Neural progenitor cell (in vitro differentiated cells): ENCODE results near the gene KIF26B. TPM values are rescaled to one million over a fixed set of nuclear protein-coding genes. Genes with fewer than 3 reads are reported as not detected.
"Not testable (repeated sequence)": the region's sequence is repeated elsewhere in the genome, so short reads cannot be mapped to it uniquely, and the experiment has no call there.

Experiments used
- DNase-seq: peaks from one replicate; pipeline ENCODE4 v3.0.0-alpha.2; 2016; ENCODE audit warnings: low spot score
- H2AFZ ChIP-seq: fragments of 200-600 bp; sonication (generic); replicated peaks from 2 replicates; pipeline ENCODE4 v1.6.1; 2016; ENCODE audit warnings: antibody characterized with exemption
- H3F3A ChIP-seq: fragments of 200-600 bp; sonication (generic); 2 replicates; pipeline ENCODE4 v1.6.1; 2016; ENCODE audit warnings: antibody characterized with exemption, low read depth
- H3K27ac ChIP-seq: fragments of 200-600 bp; sonication (generic); 2 replicates; pipeline ENCODE4 v1.5.1; 2016; ENCODE audit warnings: mild to moderate bottlenecking
- H3K27me3 ChIP-seq: fragments of 200-600 bp; sonication (generic); 2 replicates; pipeline ENCODE4 v1.6.1; 2016; ENCODE audit warnings: mild to moderate bottlenecking, moderate library complexity
- H3K36me3 ChIP-seq: fragments of 200-600 bp; sonication (generic); 2 replicates; pipeline ENCODE4 v1.5.1; 2016
- H3K4me1 ChIP-seq: fragments of 200-600 bp; sonication (generic); 2 replicates; pipeline ENCODE4 v1.6.1; 2016; ENCODE audit warnings: mixed run types
- H3K4me2 ChIP-seq: fragments of 200-600 bp; sonication (generic); 2 replicates; pipeline ENCODE4 v1.6.1; 2016
- H3K4me3 ChIP-seq: fragments of 200-600 bp; sonication (generic); 2 replicates; pipeline ENCODE4 v1.5.1; 2016
- H3K79me2 ChIP-seq: fragments of 200-600 bp; sonication (generic); 2 replicates; pipeline ENCODE4 v1.6.1; 2016; ENCODE audit warnings: low read depth
- H3K9ac ChIP-seq: fragments of 200-600 bp; sonication (generic); 2 replicates; pipeline ENCODE4 v1.6.1; 2016
- H3K9me3 ChIP-seq: fragments of 200-600 bp; sonication (generic); 2 replicates; pipeline ENCODE4 v1.5.1; 2016; ENCODE audit warnings: low read depth
- H4K20me1 ChIP-seq: fragments of 200-600 bp; sonication (generic); 2 replicates; pipeline ENCODE4 v1.6.1; 2016; ENCODE audit warnings: low read depth
- H3K27ac Mint-ChIP-seq: 3 replicates; pipeline ENCODE4 v1.8.0; 2021; ENCODE audit warnings: mixed read lengths
- H3K27me3 Mint-ChIP-seq: 2 replicates; pipeline ENCODE4 v1.8.0; 2022; ENCODE audit warnings: low read depth, mild to moderate bottlenecking, inconsistent platforms, moderate library complexity, mixed read lengths; ENCODE audit not compliant: insufficient read depth
- H3K36me3 Mint-ChIP-seq: 3 replicates; pipeline ENCODE4 v1.8.0; 2021; ENCODE audit warnings: mixed read lengths
- H3K4me1 Mint-ChIP-seq: 3 replicates; pipeline ENCODE4 v1.8.0; 2021; ENCODE audit warnings: mixed read lengths
- H3K4me3 Mint-ChIP-seq: 3 replicates; pipeline ENCODE4 v1.8.0; 2021; ENCODE audit warnings: mild to moderate bottlenecking, moderate library complexity, mixed read lengths
- H3K9me3 Mint-ChIP-seq: 3 replicates; pipeline ENCODE4 v1.8.0; 2020; ENCODE audit warnings: mixed read lengths
- EZH2 ChIP-seq: fragments of 200-600 bp; sonication (generic); IDR thresholded peaks from 2 replicates; pipeline ENCODE4 v1.6.1; 2017; ENCODE audit warnings: antibody characterized with exemption, mild to moderate bottlenecking, moderate library complexity
- EZH2phosphoT487 ChIP-seq: fragments of 200-600 bp; sonication (generic); IDR thresholded peaks from 2 replicates; pipeline ENCODE4 v1.6.1; 2017; ENCODE audit warnings: antibody characterized with exemption
- total RNA-seq: library from RNA; depleted of rRNA; stranded (reverse); fragments of >200 nt; gene quantifications from 2 replicates; pipeline ENCODE4 v1.2.3, GENCODE V29; 2015; ENCODE audit warnings: low replicate concordance
- TF ChIP-seq, protein P1 (sequence below): fragments of 200-600 bp; sonication (generic); IDR thresholded peaks from 2 replicates; pipeline ENCODE4 v1.5.1; 2017; ENCODE audit warnings: antibody characterized with exemption, mild to moderate bottlenecking

The KIF26B gene
- total RNA-seq, 1 donor from 2014 or later = 0.47 TPM

DNA sequence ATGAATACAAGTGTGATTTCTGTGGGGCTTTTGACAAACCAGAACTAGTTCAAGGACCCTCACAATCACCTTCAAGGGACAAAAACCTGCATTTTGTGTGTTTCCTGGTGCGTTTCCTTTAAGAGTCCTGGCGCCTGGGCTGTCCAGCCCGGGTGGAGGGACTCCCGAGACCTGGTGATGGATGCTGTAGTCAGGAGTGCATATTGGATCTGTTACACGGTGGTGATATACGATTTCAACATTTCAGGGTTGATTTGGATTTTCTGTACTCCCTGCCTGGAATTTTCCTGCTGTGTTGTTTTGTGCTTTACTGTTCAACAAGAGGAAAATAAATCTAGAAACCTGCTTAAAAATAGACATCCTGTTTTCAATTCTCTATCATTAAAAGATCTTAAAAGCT lies 162.0 kb downstream of the KIF26B start:
- H3K4me3 ChIP-seq = no peak overlapping the region
- H2AFZ ChIP-seq = peak overlapping the region; percentile 5
- Mint-ChIP-seq H3K27me3 (peaks cover 13% of the 10 kb centered on the region), H3K9me3 (no peaks in the 10 kb centered on the region), H3K36me3 (no peaks in the 10 kb centered on the region), H3K4me3 (no peak overlapping the region), H3K27ac (no peak overlapping the region), H3K4me1 (peaks cover 18% of the 10 kb centered on the region)
- no peaks in the 10 kb centered on the region for H3K79me2 ChIP-seq
- no peak overlapping the region for H3K9ac ChIP-seq
- no peaks in the 10 kb centered on the region for H3K27me3 ChIP-seq
- peaks cover 16% of the 10 kb centered on the region for H3K4me1 ChIP-seq
- H3K4me2 ChIP-seq = peak overlapping the region; percentile 45
- peak overlapping the region; percentile 73 for H3K27ac ChIP-seq
- no peaks in the 10 kb centered on the region for H4K20me1 ChIP-seq
- H3K36me3 ChIP-seq = no peaks in the 10 kb centered on the region
- H3K9me3 ChIP-seq = no peaks in the 10 kb centered on the region
- H3F3A ChIP-seq = peaks cover 9% of the 10 kb centered on the region
- no peak for DNase-seq
- TF ChIP-seq, protein P1, sequence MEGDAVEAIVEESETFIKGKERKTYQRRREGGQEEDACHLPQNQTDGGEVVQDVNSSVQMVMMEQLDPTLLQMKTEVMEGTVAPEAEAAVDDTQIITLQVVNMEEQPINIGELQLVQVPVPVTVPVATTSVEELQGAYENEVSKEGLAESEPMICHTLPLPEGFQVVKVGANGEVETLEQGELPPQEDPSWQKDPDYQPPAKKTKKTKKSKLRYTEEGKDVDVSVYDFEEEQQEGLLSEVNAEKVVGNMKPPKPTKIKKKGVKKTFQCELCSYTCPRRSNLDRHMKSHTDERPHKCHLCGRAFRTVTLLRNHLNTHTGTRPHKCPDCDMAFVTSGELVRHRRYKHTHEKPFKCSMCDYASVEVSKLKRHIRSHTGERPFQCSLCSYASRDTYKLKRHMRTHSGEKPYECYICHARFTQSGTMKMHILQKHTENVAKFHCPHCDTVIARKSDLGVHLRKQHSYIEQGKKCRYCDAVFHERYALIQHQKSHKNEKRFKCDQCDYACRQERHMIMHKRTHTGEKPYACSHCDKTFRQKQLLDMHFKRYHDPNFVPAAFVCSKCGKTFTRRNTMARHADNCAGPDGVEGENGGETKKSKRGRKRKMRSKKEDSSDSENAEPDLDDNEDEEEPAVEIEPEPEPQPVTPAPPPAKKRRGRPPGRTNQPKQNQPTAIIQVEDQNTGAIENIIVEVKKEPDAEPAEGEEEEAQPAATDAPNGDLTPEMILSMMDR = no peak
- no peak for TF ChIP-seq EZH2phosphoT487
- TF ChIP-seq EZH2 = no peak

DNA sequence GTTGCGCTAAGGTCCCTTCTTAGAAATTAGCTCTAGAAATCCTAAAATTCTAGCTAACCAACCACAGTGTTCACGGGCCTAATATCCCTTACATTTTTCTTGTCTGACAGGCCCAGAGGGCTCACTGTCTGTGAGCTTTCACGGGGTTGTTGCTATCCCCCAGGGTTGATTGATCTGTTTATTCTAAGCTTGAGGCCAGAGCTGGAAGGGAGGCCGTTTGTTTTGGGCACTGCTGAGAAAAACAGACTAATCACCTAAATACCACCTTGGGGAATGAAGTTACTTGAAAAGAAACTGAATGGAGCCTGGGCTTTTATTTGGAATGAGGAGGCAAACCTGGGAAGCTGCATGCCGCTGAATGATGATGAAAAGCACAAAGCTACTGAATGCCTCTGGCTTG lies 162.4 kb downstream of the KIF26B start:
- Histone ChIP-seq H3K4me1 (peaks cover 16% of the 10 kb centered on the region), H2AFZ (peak overlapping the region; percentile 5), H3K9ac (no peak overlapping the region), H3K4me2 (peak overlapping the region; percentile 45), H3K4me3 (no peak overlapping the region), H3K9me3 (no peaks in the 10 kb centered on the region), H4K20me1 (no peaks in the 10 kb centered on the region), H3K36me3 (no peaks in the 10 kb centered on the region), H3K79me2 (no peaks in the 10 kb centered on the region), H3K27ac (peak overlapping the region; percentile 73), H3K27me3 (no peaks in the 10 kb centered on the region), H3F3A (peaks cover 9% of the 10 kb centered on the region)
- TF ChIP-seq, protein P1 = no peak
- TF ChIP-seq EZH2phosphoT487 = no peak
- no peak for TF ChIP-seq EZH2
- Mint-ChIP-seq H3K4me1 (peaks cover 17% of the 10 kb centered on the region), H3K27me3 (peaks cover 11% of the 10 kb centered on the region), H3K4me3 (no peak overlapping the region), H3K27ac (no peak overlapping the region), H3K9me3 (no peaks in the 10 kb centered on the region), H3K36me3 (no peaks in the 10 kb centered on the region)
- peak; percentile 51 for DNase-seq

DNA sequence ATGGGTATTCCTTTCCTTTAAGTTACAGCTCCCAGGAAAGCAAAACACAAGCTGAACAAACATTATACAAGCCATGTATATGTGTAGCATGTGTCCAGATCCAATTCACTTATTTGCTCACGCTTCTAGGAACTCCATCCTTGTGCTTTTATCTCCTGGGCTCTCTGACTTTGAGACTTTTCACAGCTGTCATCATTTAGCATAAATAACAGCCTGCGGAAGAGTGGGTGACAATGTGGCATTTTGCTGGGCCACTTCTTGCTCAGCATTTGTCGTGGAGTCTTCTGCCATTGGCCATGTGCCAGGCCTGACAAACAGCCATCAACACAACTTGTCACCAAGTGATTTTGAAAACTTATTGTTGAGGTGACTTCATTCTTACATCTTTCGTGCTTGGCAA lies 164.3 kb downstream of the KIF26B start:
- H3K36me3 ChIP-seq = no peaks in the 10 kb centered on the region
- H4K20me1 ChIP-seq = no peaks in the 10 kb centered on the region
- peaks cover 16% of the 10 kb centered on the region for H3K4me1 ChIP-seq
- Mint-ChIP-seq H3K4me1 (peaks cover 12% of the 10 kb centered on the region), H3K27ac (no peak overlapping the region), H3K4me3 (no peak overlapping the region), H3K27me3 (peaks cover 11% of the 10 kb centered on the region), H3K36me3 (no peaks in the 10 kb centered on the region), H3K9me3 (no peaks in the 10 kb centered on the region)
- H3F3A ChIP-seq = peaks cover 9% of the 10 kb centered on the region
- H3K79me2 ChIP-seq = no peaks in the 10 kb centered on the region
- no peak for DNase-seq
- no peak overlapping the region for H3K27ac ChIP-seq
- H2AFZ ChIP-seq = no peak overlapping the region
- no peak overlapping the region for H3K4me2 ChIP-seq
- H3K4me3 ChIP-seq = no peak overlapping the region
- no peaks in the 10 kb centered on the region for H3K9me3 ChIP-seq
- TF ChIP-seq, protein P1 = no peak
- TF ChIP-seq EZH2phosphoT487 (no peak), EZH2 (no peak)
- no peak overlapping the region for H3K9ac ChIP-seq
- no peaks in the 10 kb centered on the region for H3K27me3 ChIP-seq

DNA sequence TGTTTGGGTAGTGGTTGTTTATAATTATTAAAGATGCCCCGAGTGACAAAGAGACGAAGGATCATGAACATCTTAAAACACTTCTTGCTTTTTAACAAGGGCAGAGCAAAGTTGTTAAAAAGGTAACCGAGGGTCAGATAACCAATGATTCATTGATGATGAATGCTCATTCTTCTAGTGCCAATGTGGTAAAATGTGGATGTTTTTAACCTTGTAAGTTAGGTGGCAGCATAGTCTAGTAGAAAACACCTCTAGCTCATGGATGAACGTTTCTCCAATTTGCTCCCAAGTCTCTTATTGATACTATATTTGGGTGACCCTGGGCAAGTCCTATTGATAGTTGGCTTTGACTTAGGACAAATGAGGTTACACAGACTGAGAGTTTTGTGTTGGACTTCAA lies 167.9 kb downstream of the KIF26B start:
- Histone ChIP-seq H3K36me3 (no peaks in the 10 kb centered on the region), H3K9ac (no peak overlapping the region), H3K79me2 (no peaks in the 10 kb centered on the region), H3K27ac (no peak overlapping the region), H3K27me3 (no peaks in the 10 kb centered on the region), H4K20me1 (no peaks in the 10 kb centered on the region), H3F3A (no peaks in the 10 kb centered on the region), H3K9me3 (no peaks in the 10 kb centered on the region), H3K4me3 (no peak overlapping the region), H2AFZ (no peak overlapping the region), H3K4me2 (no peak overlapping the region), H3K4me1 (peaks cover 4% of the 10 kb centered on the region)
- no peak overlapping the region for H3K27ac Mint-ChIP-seq
- H3K4me1 Mint-ChIP-seq = peaks cover 2% of the 10 kb centered on the region
- H3K4me3 Mint-ChIP-seq = no peak overlapping the region
- H3K9me3 Mint-ChIP-seq = no peaks in the 10 kb centered on the region
- H3K27me3 Mint-ChIP-seq = no peaks in the 10 kb centered on the region
- no peaks in the 10 kb centered on the region for H3K36me3 Mint-ChIP-seq
- DNase-seq = no peak
- TF ChIP-seq EZH2 = no peak
- TF ChIP-seq, protein P1 = no peak
- TF ChIP-seq EZH2phosphoT487 = no peak

DNA sequence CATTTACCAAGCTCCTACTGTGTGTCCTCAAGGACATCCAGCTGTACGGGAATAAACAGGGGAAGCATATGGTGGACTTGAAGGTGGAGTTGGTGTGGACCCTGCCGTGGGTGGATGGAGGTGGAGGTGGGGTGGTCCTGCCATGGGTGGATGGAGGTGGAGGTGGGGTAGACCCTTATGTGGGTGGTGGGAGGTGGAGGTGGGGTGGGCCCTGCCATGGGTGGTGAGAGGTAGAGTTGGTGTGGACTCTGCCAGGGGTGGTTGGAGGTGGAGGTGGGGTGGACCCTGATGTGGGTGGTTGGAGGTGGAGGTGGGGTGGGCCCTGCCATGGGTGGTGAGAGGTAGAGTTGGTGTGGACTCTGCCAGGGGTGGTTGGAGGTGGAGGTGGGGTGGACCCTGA lies 169.0 kb downstream of the KIF26B start:
- H3K4me1 Mint-ChIP-seq, H3K9me3 Mint-ChIP-seq, H3K4me2 ChIP-seq, H3K27ac ChIP-seq, DNase-seq, H3K79me2 ChIP-seq, H3K9ac ChIP-seq, H4K20me1 ChIP-seq, H3K4me1 ChIP-seq, H3K27ac Mint-ChIP-seq, H3K36me3 Mint-ChIP-seq, H3F3A ChIP-seq, H2AFZ ChIP-seq, H3K27me3 ChIP-seq, H3K4me3 Mint-ChIP-seq, H3K9me3 ChIP-seq, H3K36me3 ChIP-seq, H3K4me3 ChIP-seq, H3K27me3 Mint-ChIP-seq: not testable (repeated sequence)
